H1 (cell line): Measurements from ENCODE around the gene TBC1D26. TPM values are rescaled to one million over a fixed set of nuclear protein-coding genes. Genes with fewer than 3 reads are reported as not detected.
"Not testable (repeated sequence)": the region's sequence is repeated elsewhere in the genome, so short reads cannot be mapped to it uniquely, and the experiment has no call there.

Experiments used
- CTCF ChIA-PET: fragments of 300-600 bp; sonication (Branson Sonifier 250); formaldehyde crosslinking; loops from one replicate; lab custom pipeline; 2021; ENCODE audit not compliant: partially characterized antibody; lab: Charles Lee
- POLR2A ChIA-PET: fragments of 300-600 bp; sonication (Branson Sonifier 250); formaldehyde crosslinking; loops from one replicate; lab custom pipeline; 2021; ENCODE audit warnings: inconsistent platforms; ENCODE audit not compliant: partially characterized antibody; lab: Charles Lee
- DNase-seq, 2 experiments: peaks; one replicate each; pipeline versions ENCODE4 v3.0.0 to v3.0.0-alpha.2; 2010 to 2022; ENCODE audit warnings: low spot score in 2 of 2, low read depth in 1 of 2, mixed read lengths in 1 of 2
- FAIRE-seq: peaks from 2 replicates; lab custom pipeline; 2011; peaks lifted over from hg19 to GRCh38; lab: Jason Lieb, UNC
- H2AFZ ChIP-seq: 2 replicates; pipeline ENCODE4 v1.8.1; 2012; ENCODE audit warnings: low read length, inconsistent platforms
- H2AK5ac ChIP-seq: 2 replicates; pipeline ENCODE4 v1.6.1; 2013; ENCODE audit warnings: low read depth, low read length
- H2BK120ac ChIP-seq: replicated peaks from 2 replicates; pipeline ENCODE3; 2013; ENCODE audit warnings: low read depth, low read length, inconsistent platforms
- H2BK12ac ChIP-seq: 2 replicates; pipeline ENCODE4 v1.6.1; 2013; ENCODE audit warnings: low read depth, low read length
- H2BK15ac ChIP-seq: 2 replicates; pipeline ENCODE4 v1.6.1; 2013; ENCODE audit warnings: low read length
- H2BK20ac ChIP-seq: 2 replicates; pipeline ENCODE4 v1.6.1; 2013; ENCODE audit warnings: low read length
- H2BK5ac ChIP-seq: 2 replicates; pipeline ENCODE4 v1.6.1; 2013; ENCODE audit warnings: low read depth, low read length
- H3K14ac ChIP-seq: 2 replicates; pipeline ENCODE4 v1.6.1; 2013; ENCODE audit warnings: inconsistent platforms; ENCODE audit not compliant: insufficient read length
- H3K18ac ChIP-seq: 2 replicates; pipeline ENCODE4 v1.6.1; 2013; ENCODE audit warnings: low read length; ENCODE audit errors: extremely low read depth
- H3K23ac ChIP-seq: 2 replicates; pipeline ENCODE4 v1.6.1; 2013; ENCODE audit warnings: inconsistent platforms; ENCODE audit not compliant: insufficient read length
- H3K23me2 ChIP-seq: 2 replicates; pipeline ENCODE4 v1.6.1; 2013; ENCODE audit warnings: low read depth, low read length
- H3K27ac ChIP-seq: 2 replicates; pipeline ENCODE4 v1.6.1; 2011; ENCODE audit warnings: low read depth, low read length, inconsistent platforms
- H3K27me3 ChIP-seq, 4 experiments: replicated peaks in 1 of 4; 1 replicate in 1 of 4; 2 replicates in 3 of 4; pipeline versions ENCODE4 v1.6.1 to v1.8.1; 2011 to 2013; ENCODE audit warnings: low read length in 3 of 4, mild to moderate bottlenecking in 3 of 4, inconsistent platforms in 2 of 4, mixed read lengths in 2 of 4, moderate library complexity in 1 of 4; ENCODE audit not compliant: control insufficient read depth in 3 of 4, insufficient read depth in 3 of 4; ENCODE audit errors: extremely low read depth in 1 of 4
- H3K36me3 ChIP-seq, 4 experiments: 2 replicates each; pipeline versions ENCODE4 v1.6.1 to v1.8.1; 2011 to 2013; ENCODE audit warnings: mild to moderate bottlenecking in 4 of 4, low read length in 3 of 4, moderate library complexity in 2 of 4, control low read depth in 1 of 4, inconsistent platforms in 1 of 4; ENCODE audit not compliant: insufficient read depth in 4 of 4, control insufficient read depth in 2 of 4
- H3K4ac ChIP-seq: replicated peaks from 2 replicates; pipeline ENCODE3; 2013; ENCODE audit warnings: low read length, low read depth, mixed read lengths, inconsistent platforms; ENCODE audit not compliant: insufficient read length
- H3K4me1 ChIP-seq, 4 experiments: replicated peaks in 1 of 4; 1 replicate in 1 of 4; 2 replicates in 3 of 4; pipeline versions ENCODE4 v1.6.1 to v1.8.1; 2011 to 2013; ENCODE audit warnings: low read length in 3 of 4, inconsistent platforms in 2 of 4, mixed read lengths in 1 of 4; ENCODE audit not compliant: insufficient read depth in 4 of 4, control insufficient read depth in 3 of 4
- H3K4me2 ChIP-seq, 2 experiments: 2 replicates each; pipeline versions ENCODE4 v1.6.1 to v1.8.1; 2011 to 2013; ENCODE audit warnings: low read depth in 2 of 2, low read length in 2 of 2, control low read depth in 1 of 2, inconsistent platforms in 1 of 2, mild to moderate bottlenecking in 1 of 2; ENCODE audit not compliant: insufficient read depth in 1 of 2
- H3K4me3 ChIP-seq, 4 experiments: fragments of 200-600, 300-600 bp in 1 of 4; sonication (generic), shearing (Covaris generic), sonication (Bioruptor Twin) in 1 of 4; 2 replicates each; pipeline versions ENCODE4 v1.5.1 to v1.8.1; 2011 to 2016; ENCODE audit warnings: low read length in 4 of 4, low read depth in 3 of 4, control low read depth in 2 of 4, inconsistent platforms in 2 of 4, mild to moderate bottlenecking in 2 of 4, mixed read lengths in 1 of 4, moderate library complexity in 1 of 4; ENCODE audit not compliant: insufficient read depth in 2 of 4; ENCODE audit errors: extremely low read depth in 1 of 4
- H3K56ac ChIP-seq: replicated peaks from 2 replicates; pipeline ENCODE3; 2013; ENCODE audit warnings: low read depth, mild to moderate bottlenecking, mixed read lengths, low read length, inconsistent platforms; ENCODE audit not compliant: insufficient read length
- H3K79me1 ChIP-seq: 2 replicates; pipeline ENCODE4 v1.6.1; 2013; ENCODE audit warnings: low read depth, low read length, control low read depth
- H3K79me2 ChIP-seq, 2 experiments: 2 replicates each; pipeline versions ENCODE4 v1.6.1 to v1.8.1; 2012 to 2013; ENCODE audit warnings: low read length in 2 of 2, mild to moderate bottlenecking in 2 of 2, inconsistent platforms in 1 of 2; ENCODE audit not compliant: insufficient read depth in 2 of 2, control insufficient read depth in 1 of 2
- H3K9ac ChIP-seq, 4 experiments: replicated peaks in 1 of 4; 1 replicate in 1 of 4; 2 replicates in 3 of 4; pipeline versions ENCODE4 v1.6.1 to v1.8.1; 2011 to 2013; ENCODE audit warnings: low read depth in 3 of 4, low read length in 3 of 4, control low read depth in 2 of 4, mild to moderate bottlenecking in 2 of 4, moderate library complexity in 2 of 4, inconsistent platforms in 1 of 4; ENCODE audit errors: extremely low read depth in 1 of 4
- H3K9me3 ChIP-seq, 2 experiments: 2 replicates each; pipeline versions ENCODE4 v1.6.1 to v1.8.1; 2012 to 2013; ENCODE audit warnings: mild to moderate bottlenecking in 2 of 2, moderate library complexity in 2 of 2, control low read depth in 1 of 2, inconsistent platforms in 1 of 2, low read depth in 1 of 2, low read length in 1 of 2, mixed read lengths in 1 of 2; ENCODE audit not compliant: insufficient read depth in 2 of 2
- H4K20me1 ChIP-seq, 2 experiments: replicated peaks in 1 of 2; 2 replicates each; pipeline versions ENCODE3 to v1.8.1; 2011 to 2013; ENCODE audit warnings: inconsistent platforms in 2 of 2, low read length in 2 of 2, mild to moderate bottlenecking in 1 of 2; ENCODE audit not compliant: insufficient read depth in 2 of 2, control insufficient read depth in 1 of 2
- H4K5ac ChIP-seq: 2 replicates; pipeline ENCODE4 v1.6.1; 2013; ENCODE audit warnings: low read length, low read depth, mixed read lengths, inconsistent platforms; ENCODE audit not compliant: insufficient read length
- H4K8ac ChIP-seq: 2 replicates; pipeline ENCODE4 v1.8.0; 2013; ENCODE audit warnings: mild to moderate bottlenecking, moderate library complexity, low read length, inconsistent platforms; ENCODE audit not compliant: insufficient read depth; ENCODE audit errors: extremely low read depth
- H4K91ac ChIP-seq: replicated peaks from 2 replicates; pipeline ENCODE3; 2013; ENCODE audit warnings: low read length, mixed read lengths, inconsistent platforms; ENCODE audit not compliant: insufficient read length
- WGBS, 2 experiments: shearing (Covaris generic) in 1 of 2; methylation state at CpG; one replicate each; pipeline versions ENCODE4 v1.1.6 to v1.1.7; 2013 to 2015; ENCODE audit warnings: low lambda C conversion rate in 2 of 2, mixed read lengths in 2 of 2, inconsistent platforms in 1 of 2, low coverage in 1 of 2, missing lambda C conversion rate in 1 of 2; ENCODE audit not compliant: insufficient replicate concordance in 2 of 2, insufficient coverage in 1 of 2, insufficient read length in 1 of 2; ENCODE audit errors: extremely low coverage in 1 of 2, missing lambda C conversion rate in 1 of 2; 5-methylcytosine and 5-hydroxymethylcytosine counted together
- polyA plus RNA-seq, 7 experiments: library from polyadenylated mRNA; depleted of rRNA in 3 of 7; stranded (reverse) in 5 of 7; unstranded in 2 of 7; fragments of >200 nt in 5 of 7; fragments of 200-250 nt in 2 of 7; gene quantifications; 1 replicate in 5 of 7; 2 replicates in 1 of 7; 4 replicates in 1 of 7; pipeline versions ENCODE4 v1.2.1 to v1.2.3, GENCODE V29; 2011 to 2013; ENCODE audit warnings: missing spikeins in 2 of 7, mixed read lengths in 2 of 7
- total RNA-seq: library from RNA; stranded (reverse); fragmentation: NEBNext Ultra II Directional; extraction: Animal tissue kit (Norgen Biotek cat#: 25700); gene quantifications from 2 replicates; pipeline ENCODE4 v1.2.1, GENCODE V29; 2021

The TBC1D26 gene
- total and polyA plus RNA-seq, 2 of the 8 experiments (the other 6 are each of a cell fraction or from before 2014, with no cell fraction given), result 0.84 to 1.4 TPM

DNA sequence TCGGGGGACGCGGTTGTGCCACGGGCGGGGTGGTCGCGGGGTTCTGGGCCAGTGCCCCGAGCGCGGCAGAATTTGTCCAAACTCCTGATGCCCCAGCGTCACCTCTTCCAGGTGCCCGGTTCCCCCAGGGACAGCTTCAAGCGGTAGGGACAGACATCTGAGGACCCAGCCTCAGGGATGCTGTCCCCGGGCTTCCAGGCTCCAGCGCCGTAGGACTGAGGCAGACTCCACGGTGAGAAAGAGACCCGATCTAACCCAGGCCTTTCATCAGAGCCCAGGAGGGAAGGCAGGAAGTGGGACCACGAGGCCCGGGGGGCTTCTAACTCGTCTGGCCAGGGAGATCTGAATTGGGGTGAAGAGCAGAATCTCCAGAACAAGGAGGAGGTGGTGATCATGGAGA lies 32.1 kb upstream of the TBC1D26 start:
- H3K79me2 ChIP-seq, H3K4me1 ChIP-seq, H4K5ac ChIP-seq, H3K14ac ChIP-seq, H2BK5ac ChIP-seq, H2BK20ac ChIP-seq, CTCF ChIA-PET, H3K56ac ChIP-seq, H4K91ac ChIP-seq, H2BK120ac ChIP-seq, H3K27ac ChIP-seq, H3K9me3 ChIP-seq, FAIRE-seq, H2AFZ ChIP-seq, H2BK15ac ChIP-seq, H2AK5ac ChIP-seq, H3K18ac ChIP-seq, H3K79me1 ChIP-seq, H3K27me3 ChIP-seq, H3K23ac ChIP-seq, H3K23me2 ChIP-seq, DNase-seq, H4K20me1 ChIP-seq, H3K4ac ChIP-seq, H2BK12ac ChIP-seq: not testable (repeated sequence)
- POLR2A ChIA-PET, result interaction anchor here (0.6 kb wide), 1 partner anchor 1383 kb away, joined by 3 read pairs; no protein-coding TSS in a partner anchor
- Histone ChIP-seq H4K8ac (peak overlapping the region; percentile 21; the same call in 1 of the 2 replicates), H3K36me3 (peaks cover 0 to 14% (median 6%) of the 10 kb centered on the region in 4 experiments; a peak in 4 of 8 replicates), H3K4me2 (peak overlapping the region; percentile 39 to 51; a peak in 3 of 4 replicates), H3K9ac (peak overlapping the region in 3 of 4 experiments; percentile 35 to 75 (median 65); a peak in 6 of 7 replicates), H3K4me3 (peak overlapping the region; percentile 37 to 71 (median 56); a peak in 7 of 8 replicates)
- WGBS, 2 experiments, result no CpG with 5 or more reads among the region's 21 CpGs

GRCh38 chr17:15704239-15704638 lies 27.8 kb upstream of the TBC1D26 start:
- H2BK12ac ChIP-seq, POLR2A ChIA-PET, H2BK15ac ChIP-seq, H3K23ac ChIP-seq, DNase-seq, CTCF ChIA-PET, H3K23me2 ChIP-seq, FAIRE-seq, H2AFZ ChIP-seq, H3K27me3 ChIP-seq, H3K4ac ChIP-seq, H3K4me3 ChIP-seq, H3K4me1 ChIP-seq, H2BK20ac ChIP-seq, H3K27ac ChIP-seq, H3K56ac ChIP-seq, H3K4me2 ChIP-seq, H3K79me1 ChIP-seq, H3K18ac ChIP-seq, H2BK120ac ChIP-seq, H3K14ac ChIP-seq, H4K8ac ChIP-seq, H3K79me2 ChIP-seq, H4K5ac ChIP-seq, H4K91ac ChIP-seq, H3K9ac ChIP-seq, H2BK5ac ChIP-seq, H2AK5ac ChIP-seq, H4K20me1 ChIP-seq: not testable (repeated sequence)
- 88% methylated on average over 10 of the region's 33 CpGs; no CpG with 5 or more reads in 1 of the 2 experiments for WGBS, 2 experiments
- Histone ChIP-seq H3K36me3 (peaks cover 19 to 56% (median 38%) of the 10 kb centered on the region in 4 experiments), H3K9me3 (peaks cover 23 to 40% of the 10 kb centered on the region in 2 experiments)
